Kidney (tissue), 14 donors: Measurements from ENCODE around the gene RUNX1. TPM values are rescaled to one million over a fixed set of nuclear protein-coding genes. Genes with fewer than 3 reads are reported as not detected.

ENCODE experiments used
- DNase-seq, 5 donors: peaks; one replicate each; pipeline ENCODE4 v3.0.0-alpha.2; 2013 to 2020
- FAIRE-seq: peaks from 2 replicates; lab custom pipeline; 2012; peaks lifted over from hg19 to GRCh38; lab: Jason Lieb, UNC
- H3K27ac ChIP-seq, 2 donors: one replicate each; pipeline ENCODE4 v1.7.0; 2013; ENCODE audit warnings: low read depth in 2 of 2, low read length in 2 of 2, inconsistent platforms in 1 of 2
- H3K27me3 ChIP-seq: one replicate; pipeline ENCODE4 v1.7.1; 2013; ENCODE audit warnings: low read length, inconsistent platforms; ENCODE audit not compliant: control insufficient read depth, insufficient read depth
- H3K36me3 ChIP-seq, 3 donors: one replicate each; pipeline versions ENCODE4 v1.7.0 to v1.7.1; 2013; ENCODE audit warnings: low read length in 3 of 3, control low read depth in 1 of 3, inconsistent platforms in 1 of 3; ENCODE audit not compliant: insufficient read depth in 3 of 3, control insufficient read depth in 2 of 3
- H3K4me1 ChIP-seq, 3 donors: one replicate each; pipeline versions ENCODE4 v1.7.0 to v1.7.1; 2013; ENCODE audit warnings: low read length in 3 of 3, inconsistent platforms in 1 of 3, low read depth in 1 of 3; ENCODE audit not compliant: control insufficient read depth in 2 of 3, insufficient read depth in 2 of 3
- H3K4me3 ChIP-seq, 3 donors: one replicate each; pipeline versions ENCODE4 v1.7.0 to v1.8.1; 2013; ENCODE audit warnings: low read length in 3 of 3, control low read depth in 1 of 3, inconsistent platforms in 1 of 3
- H3K9ac ChIP-seq, 3 donors: one replicate each; pipeline versions ENCODE4 v1.7.0 to v1.7.1; 2013; ENCODE audit warnings: low read length in 3 of 3, control low read depth in 1 of 3, inconsistent platforms in 1 of 3
- H3K9me3 ChIP-seq, 3 donors: one replicate each; pipeline versions ENCODE4 v1.7.0 to v1.7.1; 2013; ENCODE audit warnings: low read length in 3 of 3, control low read depth in 1 of 3, inconsistent platforms in 1 of 3; ENCODE audit not compliant: control insufficient read depth in 2 of 3, insufficient read depth in 1 of 3
- intact Hi-C: fragments of 100-400 bp; cut with DNase I; formaldehyde crosslinking; loops from one replicate; pipeline ENCODE4 v1.11.1; 2022
- polyA plus RNA-seq: library from polyadenylated mRNA; stranded (reverse); fragments of 350-450 nt; fragmentation: Illumina TruSeq; extraction: RNeasy Lipid Tissue Mini Kit (QIAGEN cat#74804); gene quantifications from one replicate; pipeline ENCODE4 v1.2.3, GENCODE V29; 2014; ENCODE audit warnings: low read depth, low replicate concordance; ENCODE audit not compliant: insufficient read depth
- total RNA-seq: library from RNA; stranded (reverse); fragmentation: NEBNext Ultra II Directional; extraction: Animal tissue kit (Norgen Biotek cat#: 25700); gene quantifications from one replicate; pipeline ENCODE4 v1.2.1, GENCODE V29; 2021
- TF ChIP-seq, protein P1 (sequence below): IDR thresholded peaks from 3 replicates; pipeline ENCODE4 v1.5.1; 2012; ENCODE audit warnings: mild to moderate bottlenecking, moderate library complexity, borderline replicate concordance; ENCODE audit not compliant: insufficient read depth; ENCODE audit errors: extremely low read depth
- donor health status: control.
- donor health status: control.
- donor health status: control.
- donor health status: control.
- donor health status: control.
- donor health status: DM: yes; HTN: yes; CAD: no.
- donor health status: Normal renal cell carcinoma (clear cell type).

RUNX1 gene
- total and polyA plus RNA-seq, 2 donors from 2014 or later, result 1.3 to 58.0 TPM

DNA sequence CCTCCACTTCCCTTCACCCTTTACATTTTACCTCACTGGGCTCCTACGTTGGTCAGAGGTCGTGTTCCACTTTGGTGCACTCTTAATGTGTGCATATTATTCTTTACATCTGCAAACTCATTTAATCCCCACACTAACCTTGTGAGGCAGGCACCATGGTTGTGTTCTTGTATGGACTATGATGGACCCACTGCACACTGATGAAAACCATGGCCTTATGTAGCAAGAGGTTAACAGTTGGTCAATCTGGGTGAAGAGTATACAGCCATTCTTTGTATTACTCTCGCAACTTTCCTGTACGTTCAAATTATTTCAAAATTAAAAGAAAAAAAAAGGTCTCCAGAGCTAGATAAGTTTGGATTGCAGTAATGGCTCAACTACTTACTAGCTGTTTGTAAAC is 78.5 kb downstream of the RUNX1 start:
- DNase-seq, result no peak
- H3K27me3 ChIP-seq, result no peaks in the 10 kb centered on the region
- TF ChIP-seq, protein P1, sequence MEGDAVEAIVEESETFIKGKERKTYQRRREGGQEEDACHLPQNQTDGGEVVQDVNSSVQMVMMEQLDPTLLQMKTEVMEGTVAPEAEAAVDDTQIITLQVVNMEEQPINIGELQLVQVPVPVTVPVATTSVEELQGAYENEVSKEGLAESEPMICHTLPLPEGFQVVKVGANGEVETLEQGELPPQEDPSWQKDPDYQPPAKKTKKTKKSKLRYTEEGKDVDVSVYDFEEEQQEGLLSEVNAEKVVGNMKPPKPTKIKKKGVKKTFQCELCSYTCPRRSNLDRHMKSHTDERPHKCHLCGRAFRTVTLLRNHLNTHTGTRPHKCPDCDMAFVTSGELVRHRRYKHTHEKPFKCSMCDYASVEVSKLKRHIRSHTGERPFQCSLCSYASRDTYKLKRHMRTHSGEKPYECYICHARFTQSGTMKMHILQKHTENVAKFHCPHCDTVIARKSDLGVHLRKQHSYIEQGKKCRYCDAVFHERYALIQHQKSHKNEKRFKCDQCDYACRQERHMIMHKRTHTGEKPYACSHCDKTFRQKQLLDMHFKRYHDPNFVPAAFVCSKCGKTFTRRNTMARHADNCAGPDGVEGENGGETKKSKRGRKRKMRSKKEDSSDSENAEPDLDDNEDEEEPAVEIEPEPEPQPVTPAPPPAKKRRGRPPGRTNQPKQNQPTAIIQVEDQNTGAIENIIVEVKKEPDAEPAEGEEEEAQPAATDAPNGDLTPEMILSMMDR, result no peak
- H3K4me3 ChIP-seq, result no peak overlapping the region
- H3K9ac ChIP-seq, result no peak overlapping the region
- intact Hi-C loops, result no loop called here
- FAIRE-seq, result no peak
- no peaks in the 10 kb centered on the region for H3K9me3 ChIP-seq
- no peak overlapping the region for H3K27ac ChIP-seq
- no peaks in the 10 kb centered on the region for H3K36me3 ChIP-seq
- H3K4me1 ChIP-seq, result no peaks in the 10 kb centered on the region

DNA sequence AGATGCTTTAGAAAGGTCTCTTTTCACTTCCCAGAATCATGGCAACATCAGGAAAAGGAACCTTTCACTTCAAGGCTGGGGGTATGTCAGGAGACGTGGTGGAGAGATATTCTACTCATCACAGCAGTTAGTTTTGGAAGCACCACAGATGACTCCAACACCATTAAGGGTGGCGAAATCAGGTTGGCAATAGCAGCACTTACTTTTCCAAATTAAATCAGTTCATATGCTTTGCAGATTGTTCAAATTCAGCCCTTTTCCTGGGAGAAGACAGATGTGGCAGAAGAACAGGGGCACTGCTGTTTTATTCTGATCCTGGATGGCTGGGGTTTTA is 79.0 kb downstream of the RUNX1 start:
- Histone ChIP-seq H3K4me1 (no peaks in the 10 kb centered on the region), H3K9ac (no peak overlapping the region), H3K27me3 (no peaks in the 10 kb centered on the region), H3K36me3 (no peaks in the 10 kb centered on the region), H3K9me3 (no peaks in the 10 kb centered on the region), H3K4me3 (no peak overlapping the region), H3K27ac (no peak overlapping the region)
- intact Hi-C loops, result no loop called here
- DNase-seq (no peak), FAIRE-seq (no peak)
- TF ChIP-seq, protein P1, result no peak

DNA sequence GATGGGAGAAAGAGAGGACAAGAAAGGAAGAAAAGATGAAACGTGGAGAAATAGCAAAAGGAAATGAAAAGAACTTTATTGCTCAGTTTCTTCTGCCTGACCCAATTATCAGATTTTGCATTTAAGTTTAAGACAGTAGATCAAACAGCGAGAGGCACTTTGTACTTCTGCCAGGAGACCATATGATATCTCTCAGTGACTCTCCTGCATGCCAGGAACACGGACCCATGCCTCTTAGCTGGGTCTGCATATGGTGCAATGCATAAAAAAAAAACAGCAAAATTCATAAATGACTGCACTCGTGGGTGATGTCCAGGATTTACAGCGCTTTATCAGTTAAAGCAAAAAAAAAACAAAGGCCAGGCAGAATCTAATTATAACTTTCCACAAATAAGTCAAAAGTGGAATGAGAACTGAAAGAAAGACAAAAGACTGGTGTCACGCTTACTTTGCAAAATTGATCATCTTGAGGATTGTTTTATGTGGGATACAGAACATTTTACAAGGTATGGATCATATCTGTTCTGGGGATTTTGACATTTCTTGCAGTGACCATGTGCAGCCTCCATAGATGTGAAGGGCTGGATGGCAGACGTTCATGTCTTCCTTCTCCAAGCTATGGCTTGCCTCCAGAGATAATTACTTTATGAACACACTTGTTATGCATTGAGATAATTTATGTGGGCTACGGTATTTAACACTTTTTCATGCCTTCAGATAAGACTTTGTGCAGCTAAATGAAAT is 79.5 kb downstream of the RUNX1 start:
- Histone ChIP-seq H3K4me3 (no peak overlapping the region), H3K9me3 (no peaks in the 10 kb centered on the region), H3K9ac (no peak overlapping the region), H3K36me3 (no peaks in the 10 kb centered on the region), H3K4me1 (no peaks in the 10 kb centered on the region), H3K27me3 (no peaks in the 10 kb centered on the region), H3K27ac (no peak overlapping the region)
- DNase-seq (no peak), FAIRE-seq (no peak)
- intact Hi-C loops, result no loop called here
- TF ChIP-seq, protein P1, result no peak
